Lung (tissue), 12 donors: ENCODE measurements around the gene CYTH1. TPM values are rescaled to one million over a fixed set of nuclear protein-coding genes. Genes with fewer than 3 reads are reported as not detected.

ENCODE experiments used
- ATAC-seq: fragments of 200-7000 bp; cut with Tn5 transposase; one replicate; pipeline ENCODE4 v1.9.1; 2020; ENCODE audit warnings: moderate number of reproducible peaks; ENCODE audit not compliant: insufficient read depth, low FRiP score
- DNase-seq, 3 donors: peaks; one replicate each; pipeline ENCODE4 v3.0.0-alpha.2; 2013 to 2017
- H3K27ac ChIP-seq, 2 donors: one replicate each; pipeline ENCODE4 v1.5.1; 2013; ENCODE audit warnings: mild to moderate bottlenecking in 2 of 2, moderate library complexity in 2 of 2, control low read depth in 1 of 2, inconsistent platforms in 1 of 2, low read depth in 1 of 2, low read length in 1 of 2
- H3K27me3 ChIP-seq, 3 donors: one replicate each; pipeline ENCODE4 v1.5.1; 2013; ENCODE audit warnings: low read length in 2 of 3; ENCODE audit not compliant: control insufficient read depth in 3 of 3, insufficient read depth in 3 of 3
- H3K36me3 ChIP-seq, 4 donors: one replicate each; pipeline ENCODE4 v1.5.1; 2013; ENCODE audit warnings: low read length in 4 of 4, mild to moderate bottlenecking in 1 of 4, moderate library complexity in 1 of 4; ENCODE audit not compliant: control insufficient read depth in 4 of 4, insufficient read depth in 4 of 4
- H3K4me1 ChIP-seq, 5 donors: one replicate each; pipeline ENCODE4 v1.5.1; 2013; ENCODE audit warnings: low read length in 5 of 5, mild to moderate bottlenecking in 2 of 5, moderate library complexity in 1 of 5; ENCODE audit not compliant: control insufficient read depth in 5 of 5, insufficient read depth in 5 of 5
- H3K4me3 ChIP-seq: one replicate; pipeline ENCODE4 v1.5.1; 2013; ENCODE audit warnings: mild to moderate bottlenecking, control low read depth, moderate library complexity
- H3K9ac ChIP-seq, 2 donors: one replicate each; pipeline ENCODE4 v1.5.1; 2013; ENCODE audit warnings: low read length in 2 of 2, control low read depth in 1 of 2; ENCODE audit not compliant: insufficient read depth in 1 of 2
- H3K9me3 ChIP-seq, 4 donors: one replicate each; pipeline ENCODE4 v1.5.1; 2013; ENCODE audit warnings: low read length in 3 of 4, mild to moderate bottlenecking in 1 of 4, moderate library complexity in 1 of 4; ENCODE audit not compliant: control insufficient read depth in 4 of 4, insufficient read depth in 3 of 4
- WGBS, 2 donors: extraction: QIAGEN DNeasy Blood & Tissue Kit; methylation state at CpG; one replicate each; pipeline ENCODE4 v1.1.7; 2013; 5-methylcytosine and 5-hydroxymethylcytosine counted together
- polyA plus RNA-seq, 2 donors: library from polyadenylated mRNA; stranded (reverse); fragments of 200-250 nt; gene quantifications; one replicate each; pipeline ENCODE4 v1.2.1, GENCODE V29; 2013
- total RNA-seq, 2 donors: library from RNA; depleted of rRNA in 1 of 2; stranded (reverse); fragments of >200 nt in 1 of 2; gene quantifications; one replicate each; pipeline ENCODE4 v1.2.1, GENCODE V29; 2014 to 2021
- TF ChIP-seq, protein P1 (sequence below): IDR thresholded peaks from 2 replicates; pipeline ENCODE4 v1.5.1; 2012; ENCODE audit warnings: mild to moderate bottlenecking; ENCODE audit errors: control extremely low read depth, extremely low read depth
- donor health status: control.
- donor health status: control.
- donor health status: Bipolar disorder and iron deficiency.
- donor health status: healthy.
- donor health status: DM: yes; HTN: yes; CAD: no.

CYTH1 gene
- total and polyA plus RNA-seq, 4 donors = 50.5 to 97.2 (median 76.0) TPM

DNA sequence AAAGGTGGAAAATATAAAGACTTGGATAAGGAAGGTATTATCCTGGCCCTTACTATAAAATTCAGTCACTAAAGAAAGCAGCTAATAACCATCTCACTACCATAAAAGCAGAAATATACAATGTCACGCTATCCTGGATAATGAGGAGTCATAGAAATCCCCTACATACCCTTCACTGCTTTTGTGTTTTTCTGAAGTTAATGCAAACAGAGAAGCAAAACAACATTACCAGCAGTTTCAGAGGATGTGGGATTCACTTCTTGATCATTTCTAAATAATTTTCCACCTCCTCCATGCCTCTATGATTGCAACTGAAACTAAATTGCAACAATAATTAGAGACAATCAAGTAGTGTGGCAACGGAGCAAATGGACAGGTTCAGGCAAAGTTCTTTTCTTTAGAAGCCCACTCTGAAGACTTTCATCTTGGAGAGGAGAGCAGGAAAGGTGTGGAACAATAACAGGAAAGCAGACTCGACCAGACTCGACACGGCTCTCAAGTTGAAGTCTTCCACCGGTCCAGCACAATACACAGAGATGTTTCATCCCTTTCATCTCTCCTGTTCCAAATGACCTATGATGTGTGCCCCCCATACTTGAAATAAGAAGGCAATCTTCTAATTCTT, 10.2 kb downstream of the CYTH1 start:
- H3K9ac ChIP-seq = no peak overlapping the region
- H3K4me1 ChIP-seq = peaks cover 0 to 11% (median 7%) of the 10 kb centered on the region in 5 donors
- DNase-seq (no peak), ATAC-seq (no peak)
- H3K9me3 ChIP-seq = no peaks in the 10 kb centered on the region
- H3K27me3 ChIP-seq = no peaks in the 10 kb centered on the region
- no peak overlapping the region for H3K27ac ChIP-seq
- no peak overlapping the region for H3K4me3 ChIP-seq
- TF ChIP-seq, protein P1, sequence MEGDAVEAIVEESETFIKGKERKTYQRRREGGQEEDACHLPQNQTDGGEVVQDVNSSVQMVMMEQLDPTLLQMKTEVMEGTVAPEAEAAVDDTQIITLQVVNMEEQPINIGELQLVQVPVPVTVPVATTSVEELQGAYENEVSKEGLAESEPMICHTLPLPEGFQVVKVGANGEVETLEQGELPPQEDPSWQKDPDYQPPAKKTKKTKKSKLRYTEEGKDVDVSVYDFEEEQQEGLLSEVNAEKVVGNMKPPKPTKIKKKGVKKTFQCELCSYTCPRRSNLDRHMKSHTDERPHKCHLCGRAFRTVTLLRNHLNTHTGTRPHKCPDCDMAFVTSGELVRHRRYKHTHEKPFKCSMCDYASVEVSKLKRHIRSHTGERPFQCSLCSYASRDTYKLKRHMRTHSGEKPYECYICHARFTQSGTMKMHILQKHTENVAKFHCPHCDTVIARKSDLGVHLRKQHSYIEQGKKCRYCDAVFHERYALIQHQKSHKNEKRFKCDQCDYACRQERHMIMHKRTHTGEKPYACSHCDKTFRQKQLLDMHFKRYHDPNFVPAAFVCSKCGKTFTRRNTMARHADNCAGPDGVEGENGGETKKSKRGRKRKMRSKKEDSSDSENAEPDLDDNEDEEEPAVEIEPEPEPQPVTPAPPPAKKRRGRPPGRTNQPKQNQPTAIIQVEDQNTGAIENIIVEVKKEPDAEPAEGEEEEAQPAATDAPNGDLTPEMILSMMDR = no peak
- 40 to 44% methylated on average over 6 of the region's 6 CpGs for WGBS, 2 donors
- H3K36me3 ChIP-seq = peaks cover 0 to 3% (median 0%) of the 10 kb centered on the region in 4 donors

DNA sequence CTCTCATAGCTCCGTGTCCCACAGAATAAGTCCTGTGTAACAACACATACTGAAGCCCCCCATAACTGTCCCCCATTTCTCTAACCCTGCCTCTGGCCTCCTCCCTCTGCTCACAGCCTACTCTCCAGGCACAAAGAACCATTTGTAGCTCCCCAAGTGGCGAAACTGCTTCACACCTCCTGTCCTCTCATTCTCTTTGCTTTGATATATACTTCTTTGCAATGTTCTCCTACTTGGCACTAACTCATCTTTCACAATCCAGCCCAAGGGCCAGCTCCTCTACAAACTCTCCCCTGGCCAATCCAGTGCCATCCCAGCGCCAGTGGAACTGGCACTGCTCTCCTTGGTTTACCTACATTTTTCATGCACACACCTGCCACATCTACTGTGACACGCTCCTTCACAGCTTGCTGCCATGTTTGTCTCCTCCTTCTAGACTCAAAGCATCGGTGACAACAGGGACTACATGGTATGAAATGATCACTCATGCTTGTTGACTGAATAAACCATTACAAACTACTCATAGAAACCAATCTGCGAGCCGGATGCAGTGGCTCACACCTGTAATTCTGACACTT, 12.8 kb downstream of the CYTH1 start:
- H3K27ac ChIP-seq = no peak overlapping the region
- H3K27me3 ChIP-seq = no peaks in the 10 kb centered on the region
- TF ChIP-seq, protein P1 = no peak
- no peak overlapping the region for H3K9ac ChIP-seq
- DNase-seq = no peak
- H3K4me3 ChIP-seq = no peak overlapping the region
- ATAC-seq = no peak
- H3K4me1 ChIP-seq = peaks cover 0 to 19% (median 11%) of the 10 kb centered on the region in 5 donors
- WGBS, 2 donors = 94 to 95% methylated on average over 7 of the region's 7 CpGs
- peaks cover 0 to 3% (median 0%) of the 10 kb centered on the region in 4 donors for H3K36me3 ChIP-seq
- no peaks in the 10 kb centered on the region for H3K9me3 ChIP-seq

DNA sequence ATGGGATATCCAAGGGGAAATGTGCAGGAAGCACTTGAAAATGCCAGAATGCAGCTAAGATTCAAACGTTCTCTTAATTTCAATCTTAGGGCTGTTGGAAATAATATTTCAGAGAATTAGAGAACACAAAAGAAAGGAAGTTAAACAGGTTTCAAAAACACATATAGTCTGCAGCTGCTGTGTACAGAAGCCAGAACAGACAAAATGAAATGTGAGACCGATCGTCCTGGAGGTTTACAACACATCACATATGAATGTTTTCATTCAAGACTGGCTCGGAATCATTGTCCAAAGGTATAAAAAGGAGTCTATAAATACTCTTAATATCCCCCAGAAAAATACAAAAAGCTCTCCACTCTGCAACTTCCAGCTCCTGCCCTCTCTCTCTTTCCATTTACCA, 14.3 kb downstream of the CYTH1 start:
- 51 to 61% methylated on average over 4 of the region's 4 CpGs for WGBS, 2 donors

More for the DNA sequence above, 14.3 kb downstream of the CYTH1 start:
- ATAC-seq = no peak
- H3K36me3 ChIP-seq = peaks cover 0 to 3% (median 0%) of the 10 kb centered on the region in 4 donors
- no peaks in the 10 kb centered on the region for H3K27me3 ChIP-seq
- peaks cover 0 to 18% (median 11%) of the 10 kb centered on the region in 5 donors for H3K4me1 ChIP-seq
- H3K27ac ChIP-seq = no peak overlapping the region
- no peak overlapping the region for H3K4me3 ChIP-seq
- no peak for DNase-seq
- no peak overlapping the region for H3K9ac ChIP-seq
- H3K9me3 ChIP-seq = no peaks in the 10 kb centered on the region
- TF ChIP-seq, protein P1 = no peak
